Activated naive CD4-positive, alpha-beta T cell treated with Interleukin-2 at 50 U/mL for 16 hours (primary cell): Measurements from ENCODE around the gene SSBP3.
"Not testable (repeated sequence)": the region's sequence is repeated elsewhere in the genome, so short reads cannot be mapped to it uniquely, and the experiment has no call there.

Source experiments
- DNase-seq: peaks from one replicate; pipeline ENCODE4 v3.0.0-alpha.2; 2020

SSBP3 gene

DNA sequence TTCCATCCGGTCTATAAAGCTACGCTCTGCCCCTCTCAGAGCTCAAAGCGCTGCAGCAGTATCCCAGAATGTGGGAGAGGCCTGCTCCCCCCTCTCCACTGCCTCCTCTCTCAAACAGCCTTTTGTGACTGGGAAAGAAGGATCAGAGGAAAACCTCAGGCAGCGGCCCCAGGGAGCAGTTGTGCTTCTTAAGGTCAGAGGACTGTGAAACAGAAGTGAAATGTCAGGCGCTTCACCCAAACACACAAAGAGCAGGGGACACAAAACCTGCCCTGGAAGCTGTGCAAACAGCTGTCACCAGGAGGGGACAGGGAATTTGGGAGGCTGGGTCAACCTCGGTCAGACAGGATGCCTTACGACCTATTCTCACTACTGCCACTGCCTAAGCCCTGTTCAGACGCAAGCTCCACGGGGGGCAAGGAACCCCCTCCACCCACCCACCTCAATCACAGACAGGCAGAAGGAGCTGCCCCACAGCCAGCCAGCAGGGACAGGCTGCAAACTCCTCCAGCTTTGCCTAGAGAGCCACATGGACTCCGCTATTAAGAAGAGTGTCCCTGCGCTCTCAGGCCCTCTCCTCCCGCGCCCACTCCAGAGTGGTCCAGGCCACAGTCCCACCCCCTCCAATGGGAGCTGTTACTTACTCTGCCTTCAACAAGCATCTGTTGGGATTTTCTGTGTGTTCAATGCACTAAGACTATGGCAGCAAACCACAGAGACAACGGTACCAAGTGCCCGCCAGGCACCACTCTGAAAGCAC, 14.6 kb downstream of the SSBP3 start:
- no peak for DNase-seq

DNA sequence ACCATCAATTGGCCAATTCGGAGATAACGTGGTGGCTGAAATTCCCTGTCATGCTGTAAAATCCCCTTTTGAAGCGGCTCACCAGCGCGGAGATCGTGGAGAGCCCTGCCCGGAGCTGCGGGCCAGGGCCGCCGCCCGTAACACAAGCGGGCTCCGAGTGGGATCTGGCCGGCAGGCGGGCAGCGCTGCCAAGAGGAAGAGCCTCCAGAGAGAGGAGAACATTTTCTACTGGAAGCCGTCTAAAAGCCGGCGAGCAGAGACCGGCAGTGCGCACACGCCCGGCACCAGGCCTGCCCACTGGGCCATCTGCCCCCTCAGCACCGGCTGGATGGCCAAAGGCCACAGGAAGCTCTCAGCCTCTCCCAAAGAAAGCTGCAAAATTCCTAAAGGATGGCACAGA, 15.5 kb downstream of the SSBP3 start:
- no peak for DNase-seq

DNA sequence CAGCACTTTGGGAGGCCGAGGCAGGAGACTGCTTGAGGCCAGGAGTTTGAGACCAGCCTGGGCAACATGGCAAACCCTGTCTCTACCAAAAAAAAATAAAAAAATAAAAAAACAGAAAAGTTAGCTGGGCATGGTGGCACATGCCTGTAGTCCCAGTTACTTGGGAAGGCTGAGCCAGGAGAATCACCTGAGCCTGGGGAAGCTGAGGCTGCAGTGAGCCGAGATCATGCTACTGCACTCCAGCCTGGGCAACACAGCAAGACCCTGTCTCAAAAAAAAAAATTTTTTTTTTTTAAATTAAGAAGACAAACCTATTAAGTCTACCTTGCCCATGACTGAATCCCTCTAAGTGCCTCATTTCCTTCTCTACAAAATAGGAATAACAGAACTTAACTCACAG, 16.6 kb downstream of the SSBP3 start:
- not testable (repeated sequence) for DNase-seq

DNA sequence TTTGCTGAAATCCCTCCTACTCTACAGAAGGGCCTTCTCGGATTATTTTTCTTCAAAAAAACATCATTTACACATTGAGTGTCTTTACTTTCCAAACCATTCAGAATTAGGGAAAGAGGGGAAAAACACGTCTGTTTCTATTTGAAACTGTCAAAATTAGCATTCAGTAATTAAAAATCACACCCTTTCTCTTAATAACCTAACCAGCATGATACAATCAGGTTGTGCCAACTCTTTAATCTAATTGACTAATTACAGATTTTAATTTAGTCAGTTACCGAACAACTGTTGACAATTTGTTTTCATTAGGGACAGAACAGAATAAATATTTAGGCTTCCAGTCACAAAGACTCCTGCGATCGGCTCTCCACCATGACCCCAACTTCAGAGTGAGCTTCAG, 18.8 kb downstream of the SSBP3 start:
- DNase-seq: no peak

DNA sequence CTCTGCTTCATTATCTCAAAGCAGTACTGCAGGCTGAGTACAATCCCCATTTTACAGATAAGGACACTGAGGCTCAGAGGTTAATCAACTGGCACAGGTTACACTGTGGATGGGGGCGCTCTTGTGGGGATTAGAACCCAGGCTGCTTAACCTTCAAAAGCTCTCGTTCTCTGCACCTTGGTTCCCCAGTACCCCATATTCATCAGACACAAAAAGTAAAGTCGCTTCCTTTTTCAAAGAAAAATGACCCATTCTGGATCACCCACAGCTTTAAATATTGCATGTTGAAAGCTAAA, 20.5 kb downstream of the SSBP3 start:
- DNase-seq: no peak

DNA sequence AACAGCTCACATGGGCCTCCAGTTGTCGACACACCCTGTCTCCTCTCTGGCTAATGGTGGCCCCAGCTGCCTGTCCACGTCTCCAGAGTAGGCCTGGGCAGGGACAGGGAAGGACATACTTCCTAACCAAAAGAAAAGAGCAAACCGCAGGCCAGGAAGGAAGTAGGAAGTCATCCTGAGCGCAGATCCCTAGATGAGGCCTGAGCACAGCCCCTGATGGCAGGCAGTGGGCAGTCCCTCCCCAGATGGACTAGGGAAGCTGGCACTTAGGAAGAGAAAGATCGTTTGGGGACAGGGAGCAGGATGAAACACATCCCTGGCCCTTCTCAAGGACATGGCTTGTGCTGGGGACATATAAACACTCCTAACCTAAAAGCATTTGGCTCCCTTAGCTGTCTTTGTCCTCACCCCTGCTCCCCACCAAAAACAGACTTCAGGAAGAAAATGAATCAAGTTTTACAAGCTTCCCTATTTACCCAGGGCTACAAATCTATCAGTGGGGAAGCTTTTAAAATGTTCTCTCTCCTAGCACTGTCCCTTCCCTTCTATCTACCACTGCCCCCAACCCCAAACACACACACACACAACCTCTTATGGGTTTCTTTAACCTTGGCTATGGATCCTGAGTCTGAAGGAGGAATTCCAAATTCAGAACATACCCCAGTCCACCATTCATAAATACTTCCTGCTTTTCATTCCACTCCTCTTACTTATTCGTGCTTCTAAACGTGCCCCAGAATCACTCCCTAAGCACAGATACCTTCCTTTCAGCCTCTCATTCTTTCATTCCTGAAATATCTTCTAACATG, 21.1 kb downstream of the SSBP3 start:
- no peak for DNase-seq

DNA sequence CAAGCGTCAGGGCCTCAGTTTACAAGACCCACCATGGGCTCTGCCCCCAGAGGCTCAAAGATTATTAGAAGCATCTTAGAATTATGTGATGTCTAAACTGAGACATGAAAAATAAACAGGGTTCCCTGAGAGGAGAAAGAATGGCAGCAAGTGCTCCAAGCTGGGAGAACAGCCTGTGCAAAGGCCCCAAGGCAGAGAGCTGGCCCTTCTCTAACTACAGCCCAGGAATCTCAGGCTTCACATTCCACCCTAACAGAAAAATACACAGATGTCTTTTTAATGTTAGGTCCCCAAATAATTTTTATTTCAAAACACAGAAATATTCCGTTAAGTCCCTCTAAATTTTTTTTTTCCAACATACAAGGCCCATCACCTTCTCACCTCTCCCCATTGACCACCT, 21.7 kb downstream of the SSBP3 start:
- no peak for DNase-seq

DNA sequence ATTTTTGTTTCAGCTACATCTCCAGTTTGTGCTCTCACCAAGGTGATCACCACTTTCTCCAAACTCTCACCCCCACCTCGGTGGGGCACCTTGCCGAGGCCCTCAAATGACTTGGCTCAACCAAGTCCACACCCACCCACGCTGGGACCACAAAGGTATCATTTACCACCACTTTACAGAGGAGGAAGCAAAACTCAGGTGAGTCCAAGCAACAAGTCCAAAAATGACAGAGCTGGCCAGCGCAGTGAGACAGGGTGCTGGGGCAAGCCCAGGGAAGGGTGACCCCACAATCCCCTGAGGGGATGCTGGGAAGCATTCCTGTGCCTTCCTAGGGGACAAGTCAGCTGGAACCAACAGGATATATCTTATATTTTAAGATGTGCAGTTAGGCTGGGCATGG, 24.7 kb downstream of the SSBP3 start:
- DNase-seq: peak; percentile 8

DNA sequence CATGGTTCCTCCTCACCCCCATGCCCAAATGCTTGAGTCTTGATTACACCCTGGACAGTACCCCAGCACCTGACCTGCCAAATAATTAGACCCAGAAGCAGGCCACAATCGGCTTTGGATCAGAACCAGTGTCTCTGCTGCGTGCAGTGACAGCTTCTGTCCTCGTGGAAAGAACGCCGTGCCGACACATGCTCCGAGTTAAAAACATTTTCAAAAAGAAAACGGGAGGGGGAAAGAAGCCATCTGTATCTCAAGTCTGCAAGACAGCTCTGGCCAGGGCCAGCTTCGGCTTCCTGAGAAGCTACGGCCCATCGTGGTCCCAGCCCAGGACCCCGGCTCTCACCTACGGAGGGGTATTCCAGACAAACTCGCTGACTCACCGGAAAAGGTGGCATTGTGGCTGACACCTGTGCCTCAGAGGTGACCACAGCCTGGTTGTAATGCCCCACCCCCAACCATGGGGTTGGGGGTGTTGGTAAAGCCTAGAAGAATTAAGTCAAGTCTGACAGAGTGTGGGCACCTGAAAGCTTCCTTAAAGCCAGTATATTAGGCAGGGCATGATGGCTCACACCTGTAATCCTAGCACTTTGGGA, 25.8 kb downstream of the SSBP3 start:
- peak; percentile 29 for DNase-seq

DNA sequence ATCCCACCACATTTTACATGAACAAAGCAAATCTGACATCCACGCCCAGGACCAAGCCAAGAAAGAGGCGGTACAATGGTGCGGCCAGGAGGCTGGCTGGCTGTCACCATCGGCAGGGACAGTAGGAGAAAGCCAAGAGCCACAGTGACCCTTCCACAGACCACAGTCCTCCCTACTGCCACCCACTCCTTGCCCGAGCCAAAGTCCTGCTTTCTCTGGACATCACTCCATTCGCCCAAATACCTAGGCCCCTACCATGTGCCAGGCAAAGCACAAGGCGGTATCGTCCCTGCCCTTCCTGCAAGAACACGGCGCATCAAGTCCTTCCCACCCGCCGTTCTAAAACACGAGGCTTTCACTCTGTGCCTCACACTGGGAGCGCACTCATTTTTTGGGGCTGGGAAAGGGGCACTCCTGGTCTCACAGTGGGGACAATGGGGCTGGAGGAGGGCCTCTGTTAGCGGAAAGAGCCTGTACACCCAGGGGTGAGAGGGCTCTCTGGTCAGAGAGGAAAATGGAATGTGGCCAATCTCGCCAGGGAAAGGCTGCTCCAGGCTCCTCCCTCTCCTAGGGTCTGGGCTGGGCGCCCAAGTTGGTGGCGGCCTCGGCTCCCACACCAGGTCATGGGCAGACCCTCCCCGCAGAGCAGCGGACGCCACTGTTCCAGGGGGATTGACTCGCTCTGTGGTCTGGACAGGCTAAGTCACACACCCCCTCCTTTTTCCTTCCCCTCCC, 26.5 kb downstream of the SSBP3 start:
- DNase-seq: no peak

DNA sequence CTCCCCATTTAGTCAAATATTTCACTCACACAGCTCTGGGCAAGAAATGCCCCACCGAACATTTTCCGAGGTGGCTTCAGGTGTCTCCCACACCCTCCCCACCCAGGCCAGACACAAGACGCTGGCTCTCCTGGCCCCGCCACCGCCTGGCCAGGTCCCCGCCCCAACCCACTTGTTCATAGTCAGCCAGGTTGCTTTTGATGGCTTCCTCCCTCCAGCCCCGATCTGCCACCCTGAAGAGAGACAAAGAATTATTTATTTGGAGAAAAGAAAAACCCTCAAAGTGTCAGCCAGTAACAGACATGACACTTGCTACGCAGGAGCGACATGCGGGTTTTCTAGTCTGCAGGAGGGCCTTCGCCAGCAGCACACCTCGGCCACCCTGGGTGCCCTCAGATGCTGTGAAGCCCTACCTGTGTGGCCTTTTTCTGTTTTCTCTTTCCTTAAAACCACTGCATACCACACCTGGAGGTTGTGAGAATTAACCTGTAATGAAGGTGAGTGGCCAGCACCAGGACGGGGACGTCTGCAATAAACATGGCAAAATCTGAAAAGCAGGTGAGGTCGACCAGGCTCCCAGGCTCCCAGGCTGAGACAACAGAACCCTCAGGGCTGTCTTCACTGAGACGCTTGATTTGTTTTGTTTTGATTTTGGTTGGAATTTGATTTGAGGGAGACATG, 27.2 kb downstream of the SSBP3 start:
- no peak for DNase-seq

DNA sequence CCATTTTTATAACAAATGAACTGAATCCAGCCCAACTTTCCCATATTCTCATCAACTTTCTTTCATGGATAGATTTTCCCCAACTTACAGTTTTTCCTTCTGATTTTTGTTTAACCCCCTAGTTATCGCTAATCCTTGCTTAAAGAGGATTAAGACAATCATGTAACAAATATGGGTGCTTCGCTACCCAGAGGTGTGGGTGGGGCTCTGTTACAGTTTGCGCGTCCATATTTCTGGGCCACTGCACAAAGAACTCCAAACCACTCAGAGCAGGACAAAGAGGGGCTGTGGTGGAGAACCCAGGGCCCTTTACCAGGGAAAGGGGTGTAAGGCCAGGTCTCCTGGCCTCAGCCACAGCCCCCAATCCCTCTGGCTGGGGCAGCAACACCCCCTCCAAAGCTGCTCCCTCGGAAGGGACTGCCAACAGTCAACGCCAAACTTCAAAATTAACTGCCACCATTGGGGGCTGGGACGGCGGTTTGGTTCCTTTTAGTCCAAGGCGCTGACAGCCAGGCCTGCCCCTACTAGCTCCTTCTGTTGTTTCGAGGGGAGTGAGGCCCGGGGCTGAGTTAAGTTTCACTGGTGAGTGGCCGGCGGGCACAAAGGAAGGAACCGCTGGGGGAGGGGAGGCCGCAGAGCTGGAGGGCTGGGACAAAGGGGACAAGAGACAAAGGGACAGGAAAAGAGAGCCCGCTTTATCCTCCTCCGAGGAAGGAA, 27.9 kb downstream of the SSBP3 start:
- no peak for DNase-seq

DNA sequence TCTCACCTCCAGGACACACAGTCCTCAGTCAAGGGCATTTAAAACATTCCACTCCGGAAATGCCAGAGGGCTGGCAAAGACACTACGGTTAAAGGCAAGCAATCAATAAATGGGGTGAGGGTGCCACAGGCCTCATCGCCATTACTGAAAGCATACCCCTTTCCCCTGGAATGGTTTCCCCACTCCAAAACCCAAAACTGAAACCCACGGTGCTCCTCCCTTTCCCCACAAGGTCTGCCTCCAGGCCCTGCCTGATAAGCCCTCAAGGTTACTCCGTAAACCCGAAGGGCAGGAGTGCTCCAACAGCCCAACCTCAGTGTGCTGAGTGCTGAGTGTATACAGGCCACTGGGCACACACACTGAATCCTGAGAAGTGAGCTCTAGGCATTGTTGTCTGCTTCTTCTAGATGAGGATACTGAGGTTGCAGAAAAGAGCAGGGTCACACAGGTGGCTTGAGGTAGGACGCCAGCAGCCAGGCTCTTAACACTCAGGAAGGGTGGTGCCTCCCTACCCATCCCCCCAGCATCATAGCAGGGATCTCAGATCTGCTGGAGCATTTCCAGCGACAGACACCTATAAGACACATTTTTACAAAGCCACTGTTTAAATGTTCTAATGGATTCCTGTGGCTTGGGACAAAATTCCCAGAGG, 29.0 kb downstream of the SSBP3 start:
- no peak for DNase-seq

DNA sequence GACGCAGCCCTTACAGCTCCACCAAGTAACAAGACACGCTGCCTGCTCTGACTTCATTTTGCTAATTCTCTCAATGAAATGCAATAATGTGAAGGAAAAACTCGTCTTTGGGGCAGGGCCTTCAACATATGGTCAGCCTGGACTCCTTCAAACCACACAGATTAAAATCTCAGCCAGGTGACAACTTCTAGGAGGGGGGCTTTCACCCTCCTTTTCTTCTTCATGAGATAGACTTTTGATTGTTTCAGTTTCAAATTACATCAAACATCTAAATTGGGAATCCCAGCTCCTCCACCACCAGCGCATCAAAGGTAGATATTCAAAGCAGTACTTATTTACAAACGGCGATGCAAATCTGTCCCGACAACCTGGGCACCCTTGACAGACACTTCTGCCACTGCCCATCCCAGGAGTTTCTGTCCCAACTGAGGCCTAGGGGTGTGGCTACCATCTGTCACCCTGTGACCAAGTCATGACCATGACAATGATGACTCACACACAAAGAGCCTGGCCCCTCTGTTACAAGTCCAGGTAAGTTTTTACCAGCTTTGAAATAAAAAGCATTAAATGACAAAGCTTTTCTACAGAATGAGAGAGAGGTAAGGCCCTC, 29.7 kb downstream of the SSBP3 start:
- peak; percentile 7 for DNase-seq

DNA sequence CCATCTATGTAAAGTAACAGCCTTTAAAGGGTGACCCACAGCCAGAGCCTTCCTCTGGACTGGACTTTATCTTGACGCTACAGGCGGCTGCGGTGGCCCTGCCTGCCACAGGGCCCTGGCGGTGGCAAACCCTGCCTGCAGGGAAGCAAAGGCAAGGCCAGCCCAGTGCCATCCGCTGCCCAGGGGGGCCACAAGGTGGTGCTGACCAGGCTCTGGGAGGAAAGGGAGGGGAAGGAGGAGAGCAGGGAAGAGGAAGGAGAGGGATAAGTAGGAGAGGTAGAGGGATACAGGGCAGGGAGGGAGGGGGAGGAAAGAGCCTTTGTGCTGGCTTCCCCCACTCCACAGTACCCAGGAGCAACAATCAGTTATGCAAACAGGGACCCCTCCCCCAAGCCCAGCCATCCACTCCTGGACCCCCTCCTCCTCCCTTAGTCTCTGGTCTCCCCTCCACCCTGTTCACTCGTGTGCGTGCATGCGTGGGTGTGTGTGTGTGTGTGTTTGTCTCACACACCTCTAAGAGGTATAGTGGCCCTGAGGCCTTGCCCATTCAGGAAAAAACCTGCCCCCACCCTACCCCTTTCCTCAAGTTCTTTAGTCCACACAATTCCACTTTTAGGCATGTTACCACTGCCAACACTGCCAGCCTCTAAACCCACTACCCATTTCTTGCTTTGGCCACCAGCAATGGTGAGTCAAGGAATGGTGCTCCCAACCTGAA, 30.3 kb downstream of the SSBP3 start:
- DNase-seq: no peak

DNA sequence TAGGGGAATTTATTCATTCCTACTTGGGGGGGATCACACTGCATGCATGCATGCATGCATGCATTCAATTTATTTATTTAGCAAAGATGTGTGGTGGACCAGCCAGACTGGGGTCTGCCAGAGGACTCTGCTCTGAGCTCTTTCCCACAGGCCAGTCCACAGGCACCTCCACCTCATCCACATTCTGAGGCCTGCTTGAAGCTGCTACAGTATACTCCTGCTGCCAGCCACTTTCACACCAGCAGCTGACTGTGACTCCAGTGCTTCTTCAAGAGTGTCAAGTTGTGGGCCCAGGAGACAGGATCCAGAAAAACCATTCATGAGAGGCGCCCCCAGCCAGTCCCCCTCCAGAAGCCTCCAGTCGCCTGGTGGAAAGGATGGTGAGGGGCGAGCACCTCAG, 30.9 kb downstream of the SSBP3 start:
- DNase-seq: no peak

DNA sequence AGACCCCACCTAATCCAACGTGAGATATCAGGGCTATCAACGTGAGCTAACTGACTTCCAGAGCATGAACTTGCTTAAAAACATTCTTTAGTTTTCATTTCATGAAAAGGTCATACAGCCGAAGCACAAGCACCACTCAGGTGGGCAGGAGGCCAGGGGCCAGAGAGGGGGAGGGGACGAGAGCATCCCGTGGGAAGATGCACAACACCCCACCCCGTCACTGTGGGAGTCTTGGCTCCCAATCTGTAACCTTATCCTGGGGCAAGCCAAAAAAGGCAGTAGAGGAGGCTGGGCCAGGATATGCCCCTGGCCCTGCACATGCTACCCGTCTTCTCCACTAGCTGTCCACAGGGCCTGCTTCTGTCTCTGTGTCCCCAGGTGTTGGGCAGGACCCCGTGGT, 31.4 kb downstream of the SSBP3 start:
- no peak for DNase-seq

DNA sequence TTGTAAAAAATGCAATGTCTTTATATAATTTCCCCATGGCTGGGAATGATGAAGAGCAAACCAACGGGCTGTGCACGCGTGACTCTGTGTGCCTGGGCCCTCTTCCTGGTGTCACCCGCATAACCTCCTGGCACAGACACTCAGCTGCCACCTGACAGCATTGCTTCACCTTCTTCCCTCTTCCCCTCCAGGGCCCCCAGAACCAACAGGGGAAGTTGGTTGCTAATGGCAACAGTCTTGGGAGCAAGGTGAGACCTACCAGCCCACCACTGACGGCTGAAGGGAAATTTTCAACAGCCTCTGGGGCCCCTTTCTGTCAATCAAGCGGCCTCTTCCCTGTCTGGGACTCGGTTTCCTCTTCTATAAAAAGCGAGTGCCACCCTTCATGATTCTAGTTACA, 33.2 kb downstream of the SSBP3 start:
- no peak for DNase-seq

DNA sequence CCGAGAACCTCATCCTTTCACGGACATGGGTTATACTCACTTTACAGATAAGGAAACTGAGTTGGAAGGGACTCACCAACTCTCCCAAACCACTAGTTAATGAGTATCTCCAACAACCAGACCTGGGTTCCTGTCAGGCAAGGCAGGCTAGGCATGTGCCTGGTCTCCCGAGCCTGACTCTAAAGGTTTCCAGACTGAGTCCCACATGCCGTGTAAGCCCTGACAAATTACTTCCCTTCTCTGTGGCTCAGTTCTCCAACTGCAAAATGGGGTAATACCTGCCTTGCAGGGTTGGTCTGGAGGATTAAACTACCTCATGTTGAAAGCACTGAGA, 34.3 kb downstream of the SSBP3 start:
- DNase-seq: no peak

DNA sequence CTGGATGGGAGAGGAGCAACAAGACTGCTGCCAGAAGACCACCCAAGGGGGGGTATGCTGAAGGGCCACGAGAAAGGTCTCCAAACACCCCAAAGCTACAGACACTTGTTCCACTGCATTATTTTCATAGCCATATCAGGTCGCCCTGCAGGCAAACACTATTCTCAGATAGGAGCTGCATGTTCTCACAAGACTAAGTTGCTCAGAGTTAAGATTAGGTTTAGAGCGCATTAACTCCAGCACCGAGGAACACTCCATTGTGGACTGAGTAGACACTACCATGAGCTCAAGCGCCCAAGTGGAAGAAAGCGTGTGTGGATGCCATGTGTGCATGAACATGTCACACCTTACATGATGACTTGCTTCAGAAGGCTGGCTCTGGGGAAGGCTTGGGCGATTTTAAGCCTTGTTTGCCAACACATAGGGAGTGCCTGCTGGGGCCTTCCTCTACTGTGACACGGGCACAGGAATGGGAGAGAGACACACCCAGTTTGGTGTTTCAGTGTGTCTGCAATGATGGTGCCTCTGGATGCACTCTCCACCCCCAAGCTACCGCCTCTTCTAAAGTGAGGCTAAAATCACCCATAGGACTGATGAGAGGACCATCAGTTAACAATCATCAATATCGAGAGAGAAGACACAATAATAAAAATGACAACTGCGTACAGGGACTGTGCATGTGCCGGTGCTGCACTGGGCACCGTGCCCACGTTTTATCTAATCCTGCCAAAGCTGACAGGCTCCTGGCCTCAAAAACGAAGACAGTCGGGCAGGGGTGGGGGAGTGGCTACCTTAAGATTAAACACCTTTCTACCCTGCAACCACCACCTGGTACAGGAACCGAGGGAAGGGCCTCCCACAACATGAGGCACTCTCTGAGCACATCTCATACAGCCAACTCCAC, 34.9 kb downstream of the SSBP3 start:
- no peak for DNase-seq
